CD4-positive, alpha-beta T cell treated with Interleukin-12 subunit alpha and Interleukin-12 subunit beta, for 1 hour (primary cell): ENCODE measurements around the gene MTMR3.
"Not testable (repeated sequence)": the region's sequence is repeated elsewhere in the genome, so short reads cannot be mapped to it uniquely, and the experiment has no call there.

Experiments used
- DNase-seq: peaks from one replicate; pipeline ENCODE4 v3.0.0-alpha.2; 2020

Gene MTMR3

DNA sequence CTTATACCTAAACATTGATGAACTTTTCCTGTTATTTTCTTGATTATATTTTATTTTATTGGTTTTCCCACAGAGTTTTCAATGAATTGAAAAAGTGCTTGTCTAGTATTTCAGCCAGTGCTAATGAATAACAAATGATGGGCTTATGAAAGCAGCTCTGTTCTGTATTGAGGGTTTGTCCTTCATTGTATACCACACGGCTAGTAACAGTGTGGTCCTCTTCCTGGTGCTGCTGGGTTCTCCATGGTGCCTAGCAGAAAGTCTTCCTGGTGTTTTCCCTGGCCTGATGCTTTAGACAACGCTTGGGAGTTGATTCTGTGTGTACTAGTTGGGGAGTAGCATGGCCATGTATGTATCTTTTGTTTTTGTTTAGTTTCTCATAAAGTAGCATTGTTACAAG is 89.1 kb downstream of the MTMR3 start:
- DNase-seq = no peak

- no peak for DNase-seq
Observed at GRCh38 chr22:29973269-29973668, 90.3 kb downstream of the MTMR3 start.

DNA sequence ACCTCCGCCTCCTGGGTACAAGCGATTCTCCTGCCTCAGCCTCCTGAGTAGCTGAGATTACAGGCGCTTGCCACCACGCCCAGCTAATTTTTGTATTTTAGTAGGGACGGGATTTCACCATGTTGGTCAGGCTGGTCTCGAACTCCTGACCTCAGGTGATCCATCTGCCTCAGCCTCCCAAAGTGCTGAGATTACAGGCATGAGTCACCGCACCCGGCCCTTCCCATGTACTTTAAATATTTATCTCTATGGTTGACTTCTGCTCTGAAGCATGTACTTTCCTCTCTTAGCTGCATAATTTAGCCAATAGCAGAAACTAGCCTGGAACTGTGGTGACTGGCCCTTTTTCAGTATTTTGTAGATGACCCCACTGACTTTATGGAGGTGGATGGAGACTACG is 90.7 kb downstream of the MTMR3 start:
- not testable (repeated sequence) for DNase-seq

- DNase-seq = no peak
Observed at GRCh38 chr22:29975494-29975893, 92.5 kb downstream of the MTMR3 start.

DNA sequence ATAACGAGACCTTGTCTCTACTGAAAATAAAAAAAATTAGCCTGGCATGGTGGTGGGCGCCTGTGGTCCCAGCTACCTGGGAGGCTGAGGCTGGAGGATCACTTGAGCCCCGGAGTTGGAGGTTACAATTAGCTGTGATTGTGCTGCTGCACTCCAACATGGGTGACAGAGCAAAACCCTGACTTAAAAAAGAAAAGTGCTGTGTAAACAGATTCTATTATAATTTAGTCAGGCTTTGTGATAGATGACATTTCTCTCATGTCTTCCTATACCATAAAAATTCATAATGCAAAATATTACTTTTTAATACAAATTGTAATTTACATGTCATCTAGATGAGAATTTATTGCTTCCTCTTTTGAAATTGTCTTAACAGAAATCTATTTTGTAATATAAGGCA is 94.1 kb downstream of the MTMR3 start:
- no peak for DNase-seq

GRCh38 chr22:29979777-29980321 is 96.9 kb downstream of the MTMR3 start:
- no peak for DNase-seq

- DNase-seq = no peak
Observed at GRCh38 chr22:29983296-29983917, 100.4 kb downstream of the MTMR3 start.

DNA sequence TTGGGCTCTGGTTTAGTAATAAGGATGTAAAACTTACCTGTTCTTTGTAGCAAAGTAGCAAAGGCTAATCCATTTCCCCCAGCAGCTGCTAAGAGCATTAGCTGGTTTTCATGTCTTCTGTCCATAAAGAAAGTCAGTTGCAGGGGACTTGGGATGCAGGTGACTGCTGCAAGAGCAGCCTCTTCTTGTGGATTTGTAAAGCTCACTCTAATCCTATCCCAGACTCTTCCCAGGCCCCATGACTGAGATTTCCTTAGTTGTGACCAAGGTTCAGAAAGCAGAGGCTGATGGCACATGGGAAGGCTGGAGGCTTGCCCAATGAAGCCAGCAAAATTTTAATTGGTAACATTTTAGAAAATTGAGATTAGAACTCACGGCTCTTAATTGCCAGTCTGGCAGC is 102.9 kb downstream of the MTMR3 start:
- no peak for DNase-seq

- DNase-seq = no peak
Observed at GRCh38 chr22:29987137-29987536, 104.2 kb downstream of the MTMR3 start.

- no peak for DNase-seq
Observed at GRCh38 chr22:29988719-29989118, 105.7 kb downstream of the MTMR3 start.

- DNase-seq = no peak
Observed at GRCh38 chr22:29989446-29989845, 106.5 kb downstream of the MTMR3 start.

GRCh38 chr22:29992341-29993275 is 109.6 kb downstream of the MTMR3 start:
- no peak for DNase-seq

DNA sequence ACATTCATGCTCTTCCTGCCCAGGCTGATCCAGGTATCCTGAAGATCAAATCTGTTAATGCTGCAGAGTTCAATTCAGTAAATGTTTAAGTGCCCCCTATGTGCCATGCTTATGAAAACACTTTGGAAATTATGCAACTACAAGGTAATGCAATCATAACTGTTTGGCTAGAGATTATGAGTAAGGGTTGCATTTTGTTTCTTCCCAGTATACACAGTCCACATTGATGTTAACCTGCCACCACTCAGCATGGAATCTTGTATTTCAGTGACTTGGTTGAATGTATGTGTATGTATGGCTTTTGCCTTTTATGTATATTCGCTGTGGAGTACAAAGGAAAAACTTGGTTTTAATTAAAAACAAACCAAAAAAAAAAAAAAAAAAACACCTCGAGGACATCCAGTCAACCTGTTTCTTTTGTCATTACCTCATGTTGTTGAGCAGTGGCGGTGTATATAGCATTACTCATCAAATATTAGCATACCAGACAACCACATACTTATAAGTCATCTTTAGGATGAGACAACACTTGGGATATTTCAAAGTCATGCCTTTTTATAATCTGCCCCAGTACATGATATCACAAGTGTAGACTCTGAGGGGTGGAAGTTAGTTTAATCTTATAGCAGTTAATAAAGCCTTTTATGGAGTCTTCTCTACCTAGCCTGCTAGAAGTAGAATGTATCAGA is 111.2 kb downstream of the MTMR3 start:
- no peak for DNase-seq

GRCh38 chr22:29994943-29995342 is 112.0 kb downstream of the MTMR3 start:
- DNase-seq = no peak

GRCh38 chr22:29997107-29997506 is 114.1 kb downstream of the MTMR3 start:
- no peak for DNase-seq

GRCh38 chr22:29997516-29997915 is 114.5 kb downstream of the MTMR3 start:
- no peak for DNase-seq

DNA sequence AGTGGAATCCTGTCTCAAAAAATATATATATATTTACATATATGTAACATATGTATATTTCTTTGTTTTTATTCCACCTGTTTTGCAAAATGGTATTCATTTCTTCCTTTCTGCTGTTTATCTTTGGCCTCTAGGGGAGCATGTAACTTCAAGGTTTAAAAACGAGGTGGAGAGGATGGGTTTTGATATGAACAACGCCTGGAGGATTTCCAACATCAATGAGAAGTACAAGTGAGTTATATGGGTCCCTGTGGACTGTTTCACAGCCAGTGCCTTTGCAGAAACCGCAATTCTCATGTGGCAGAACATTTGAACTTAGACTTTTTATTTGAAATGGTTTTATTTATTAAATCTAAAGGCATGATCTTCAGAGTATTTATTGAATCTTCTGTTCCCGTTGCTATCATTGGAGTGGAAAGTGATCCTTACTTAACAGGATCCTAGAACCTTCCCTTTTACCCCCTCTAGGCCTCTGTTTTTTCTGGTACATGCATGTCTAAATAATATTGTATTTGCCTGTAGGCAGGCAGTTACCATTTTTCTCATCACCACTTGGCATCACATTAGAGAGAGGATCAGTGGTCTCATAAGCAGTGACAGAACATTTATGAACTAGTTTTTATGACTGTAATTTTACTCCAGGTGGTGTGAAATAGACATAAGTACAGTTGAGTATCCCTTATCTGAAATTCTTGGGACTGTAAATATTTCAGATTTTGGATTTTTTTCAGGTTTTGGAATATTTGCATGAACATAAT is 115.8 kb downstream of the MTMR3 start:
- peak; percentile 14 for DNase-seq

- no peak for DNase-seq
Observed at GRCh38 chr22:30000566-30000965, 117.6 kb downstream of the MTMR3 start.

DNA sequence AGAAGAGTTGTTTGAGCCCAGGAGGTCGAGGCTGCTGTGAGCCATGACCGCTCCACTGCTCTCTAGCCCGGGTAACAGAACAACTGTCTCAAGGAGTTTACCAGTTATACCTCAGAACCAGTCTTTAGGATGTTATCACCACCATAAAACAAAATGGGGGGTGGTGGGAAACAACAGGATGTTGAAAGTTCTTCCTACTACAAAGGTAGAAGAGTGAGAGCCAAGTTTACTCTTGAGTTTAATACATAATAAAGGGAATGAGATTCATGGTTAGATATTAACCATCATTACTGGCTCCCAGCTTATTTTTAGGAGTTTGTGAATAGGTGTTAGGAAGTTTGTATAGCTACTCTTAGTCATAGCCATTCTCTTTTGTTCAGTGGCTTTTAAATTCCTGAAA is 118.5 kb downstream of the MTMR3 start:
- DNase-seq = no peak

DNA sequence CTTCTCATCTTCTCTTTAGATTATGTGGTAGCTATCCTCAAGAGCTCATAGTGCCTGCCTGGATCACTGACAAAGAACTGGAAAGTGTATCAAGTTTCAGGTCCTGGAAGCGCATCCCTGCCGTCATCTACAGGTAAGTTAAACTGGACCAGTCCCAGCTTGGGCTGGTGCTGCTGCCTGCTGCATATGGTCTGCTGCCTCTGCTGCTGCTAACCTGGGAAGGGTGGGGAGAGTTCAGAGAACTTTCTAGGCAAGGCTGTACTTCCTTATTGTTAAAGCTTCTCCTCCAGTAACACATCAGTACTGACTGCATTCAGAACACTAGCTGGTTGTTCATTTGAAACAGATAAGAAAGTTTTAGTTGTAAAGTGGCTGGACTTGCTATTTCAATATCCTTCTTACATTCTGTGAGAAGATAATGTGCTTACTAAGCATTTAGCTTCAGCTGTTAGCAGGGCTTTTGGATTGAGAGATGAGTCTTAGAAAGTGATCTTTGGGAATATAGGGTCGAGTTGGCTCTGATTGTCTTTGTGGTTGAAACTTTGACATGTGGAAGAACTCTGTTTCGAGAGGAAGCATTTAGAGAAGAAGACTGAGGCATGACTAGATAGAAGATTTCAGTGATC is 120.0 kb downstream of the MTMR3 start:
- no peak for DNase-seq

GRCh38 chr22:30004101-30004500 is 121.1 kb downstream of the MTMR3 start:
- DNase-seq = no peak

DNA sequence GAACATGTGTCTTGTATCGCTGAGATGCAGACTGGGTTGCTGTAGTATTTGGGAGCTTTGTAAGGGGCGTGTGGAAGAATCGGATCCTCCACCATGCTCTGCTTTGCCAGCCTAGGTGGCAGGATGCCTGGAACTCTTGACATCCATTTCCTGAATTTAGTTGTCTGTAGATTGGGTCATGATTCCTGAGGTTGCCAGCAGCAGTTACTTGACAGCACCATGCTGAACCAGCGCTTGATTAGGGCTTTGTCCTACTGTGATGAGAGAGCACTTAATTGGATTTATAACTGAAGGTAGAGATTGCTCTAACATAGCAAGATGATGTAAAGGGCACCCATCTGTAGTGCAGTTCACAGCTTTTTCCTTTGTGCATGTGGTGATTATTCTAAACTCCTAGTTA is 121.7 kb downstream of the MTMR3 start:
- DNase-seq = no peak
